PC-3 (cell line): ENCODE measurements around the gene FAN1. TPM values are rescaled to one million over a fixed set of nuclear protein-coding genes. Genes with fewer than 3 reads are reported as not detected.

Source experiments
- ATAC-seq: fragments of 200-7000 bp; cut with Tn5 transposase; 2 replicates; pipeline ENCODE4 v1.9.1; 2020; ENCODE audit warnings: mild to moderate bottlenecking, moderate library complexity
- BruUV-seq: library from RNA; stranded (reverse); fragments of 400-500 nt; replicated peaks from 2 replicates; lab custom pipeline; 2021; lab: Mats Ljungman, UMichigan
- CTCF ChIA-PET: fragments of 300-600 bp; sonication (Branson Sonifier 250); formaldehyde crosslinking; loops from one replicate; lab custom pipeline; 2022; ENCODE audit warnings: antibody characterized with exemption; lab: Charles Lee
- POLR2A ChIA-PET: fragments of 300-600 bp; sonication (Branson Sonifier 250); formaldehyde crosslinking; loops from one replicate; lab custom pipeline; 2022; ENCODE audit warnings: antibody characterized with exemption; ENCODE audit not compliant: unreplicated experiment; lab: Charles Lee
- DNase-seq: peaks from one replicate; pipeline ENCODE4 v3.0.0-alpha.2; 2015
- H2AFZ ChIP-seq: fragments of 300-600 bp; sonication (generic); 2 replicates; pipeline ENCODE4 v1.6.0; 2016; ENCODE audit warnings: antibody characterized with exemption, low read length
- H3F3A ChIP-seq: fragments of 300-600 bp; sonication (generic); one replicate; pipeline ENCODE4 v1.6.0; 2017; ENCODE audit warnings: antibody characterized with exemption, low read length, control low read depth, mild to moderate bottlenecking; ENCODE audit not compliant: unreplicated experiment
- H3K27ac ChIP-seq: fragments of 300-600 bp; sonication (generic); 2 replicates; pipeline ENCODE4 v1.5.1; 2016; ENCODE audit warnings: mild to moderate bottlenecking, low read length
- H3K27me3 ChIP-seq: fragments of 300-600 bp; sonication (generic); 2 replicates; pipeline ENCODE4 v1.6.1; 2016; ENCODE audit warnings: low read length, mixed read lengths
- H3K36me3 ChIP-seq: fragments of 300-600 bp; sonication (generic); 2 replicates; pipeline ENCODE4 v1.6.1; 2016; ENCODE audit warnings: low read depth, mixed run types, low read length, mixed read lengths
- H3K4me1 ChIP-seq: fragments of 300-600 bp; sonication (generic); 2 replicates; pipeline ENCODE4 v1.5.1; 2016; ENCODE audit warnings: low read length; ENCODE audit not compliant: insufficient read depth
- H3K4me2 ChIP-seq: fragments of 300-600 bp; sonication (generic); 2 replicates; pipeline ENCODE4 v1.6.0; 2016; ENCODE audit warnings: low read length
- H3K4me3 ChIP-seq: fragments of 300-600 bp; sonication (generic); 2 replicates; pipeline ENCODE4 v1.5.1; 2016; ENCODE audit warnings: mild to moderate bottlenecking, low read length, mixed read lengths
- H3K79me2 ChIP-seq: fragments of 300-600 bp; sonication (generic); 2 replicates; pipeline ENCODE4 v1.6.1; 2017; ENCODE audit warnings: low read length, mixed read lengths
- H3K9ac ChIP-seq: fragments of 300-600 bp; sonication (generic); 2 replicates; pipeline ENCODE4 v1.6.0; 2016; ENCODE audit warnings: mild to moderate bottlenecking, low read length
- H3K9me2 ChIP-seq: fragments of 300-600 bp; sonication (generic); replicated peaks from 2 replicates; pipeline ENCODE4 v1.6.1; 2016; ENCODE audit warnings: mixed run types, low read length, mixed read lengths
- H3K9me3 ChIP-seq: fragments of 300-600 bp; sonication (generic); 2 replicates; pipeline ENCODE4 v1.6.1; 2016; ENCODE audit warnings: low read length, mixed read lengths
- H4K20me1 ChIP-seq: fragments of 300-600 bp; sonication (generic); 2 replicates; pipeline ENCODE4 v1.6.1; 2016; ENCODE audit warnings: low read length, mixed read lengths
- CTCF ChIP-seq: fragments of 300-600 bp; sonication (generic); conservative IDR thresholded peaks from 2 replicates; pipeline ENCODE4 v1.5.1; 2017; ENCODE audit warnings: antibody characterized with exemption, low read depth, mild to moderate bottlenecking, low read length
- EZH2 ChIP-seq: fragments of 300-600 bp; sonication (generic); IDR thresholded peaks from one replicate; pipeline ENCODE4 v1.6.1; 2017; ENCODE audit warnings: antibody characterized with exemption, mild to moderate bottlenecking, low read length; ENCODE audit not compliant: unreplicated experiment
- EZH2phosphoT487 ChIP-seq: fragments of 300-600 bp; sonication (generic); IDR thresholded peaks from 2 replicates; pipeline ENCODE4 v1.6.1; 2018; ENCODE audit warnings: mild to moderate bottlenecking, antibody characterized with exemption, low read length, borderline replicate concordance
- intact Hi-C: fragments of 100-400 bp; cut with micrococcal nuclease; formaldehyde crosslinking; loops from 2 replicates; pipeline ENCODE4 v1.9.0; 2023
- total RNA-seq: library from RNA; depleted of rRNA; stranded (reverse); fragments of >200 nt; gene quantifications from 2 replicates; pipeline ENCODE4 v1.2.3, GENCODE V29; 2014

The FAN1 gene
- total RNA-seq, 1 experiment from 2014 or later = 16.4 TPM

- ATAC-seq = no peak
- no TSS peak for BruUV-seq
These were observed 16.3 kb downstream of the FAN1 start for GRCh38 chr15:30919877-30920550.

DNA sequence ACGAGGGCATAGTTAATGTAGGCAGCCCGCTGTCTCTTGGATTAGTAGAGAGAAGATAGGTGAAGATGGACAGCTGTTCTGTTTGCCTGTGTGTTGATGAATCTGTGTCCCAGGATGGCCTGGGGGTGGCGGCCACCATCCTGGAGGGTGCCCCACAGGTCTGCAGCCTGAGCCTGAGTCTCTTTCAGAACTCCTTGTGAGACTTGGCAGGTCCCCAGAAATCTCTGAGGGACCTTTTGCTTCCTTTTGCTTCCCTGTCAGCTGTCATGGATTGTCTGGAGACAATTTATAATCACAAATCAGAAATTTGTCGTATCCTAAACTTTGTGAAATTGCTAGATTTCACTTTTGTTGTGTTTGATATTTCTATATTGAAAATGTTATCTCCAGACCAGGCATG is 17.4 kb downstream of the FAN1 start:
- H3K27me3 ChIP-seq = no peaks in the 10 kb centered on the region
- no TSS peak for BruUV-seq
- no peak overlapping the region for H3K4me2 ChIP-seq
- ChIA-PET CTCF (no interaction called here), POLR2A (no interaction called here)
- H3K27ac ChIP-seq = no peak overlapping the region
- H3K9me2 ChIP-seq = no peaks in the 10 kb centered on the region
- intact Hi-C loops = no loop called here
- H2AFZ ChIP-seq = no peak overlapping the region
- no peaks in the 10 kb centered on the region for H3K9me3 ChIP-seq
- TF ChIP-seq EZH2phosphoT487 (no peak), CTCF (no peak), EZH2 (no peak)
- ATAC-seq = no peak
- H4K20me1 ChIP-seq = no peaks in the 10 kb centered on the region
- H3K4me1 ChIP-seq = peaks cover 10% of the 10 kb centered on the region
- peaks cover 49% of the 10 kb centered on the region; the same call in 1 of the 2 replicates for H3K36me3 ChIP-seq
- no peaks in the 10 kb centered on the region for H3F3A ChIP-seq
- no peak overlapping the region for H3K4me3 ChIP-seq
- no peak overlapping the region for H3K9ac ChIP-seq
- no peaks in the 10 kb centered on the region for H3K79me2 ChIP-seq
- DNase-seq = no peak

More at GRCh38 chr15:30919877-30920550, 16.3 kb downstream of the FAN1 start:
- Histone ChIP-seq H3K9me2 (no peaks in the 10 kb centered on the region), H3K4me3 (no peak overlapping the region), H3K4me1 (peaks cover 10% of the 10 kb centered on the region), H3K9ac (no peak overlapping the region), H3K79me2 (no peaks in the 10 kb centered on the region), H4K20me1 (no peaks in the 10 kb centered on the region), H3K36me3 (peaks cover 53% of the 10 kb centered on the region; the same call in 1 of the 2 replicates), H3K4me2 (no peak overlapping the region), H3F3A (no peaks in the 10 kb centered on the region), H2AFZ (no peak overlapping the region), H3K27me3 (no peaks in the 10 kb centered on the region), H3K27ac (no peak overlapping the region), H3K9me3 (no peaks in the 10 kb centered on the region)
- intact Hi-C loops = no loop called here
- ChIA-PET POLR2A (no interaction called here), CTCF (no interaction called here)
- no peak for DNase-seq
- TF ChIP-seq EZH2phosphoT487 (no peak), CTCF (no peak), EZH2 (no peak)

GRCh38 chr15:30921781-30922479 is 18.2 kb downstream of the FAN1 start:
- H3F3A ChIP-seq = no peaks in the 10 kb centered on the region
- no peak overlapping the region for H3K27ac ChIP-seq
- peaks cover 45% of the 10 kb centered on the region; the same call in 1 of the 2 replicates for H3K36me3 ChIP-seq
- H3K4me1 ChIP-seq = peaks cover 10% of the 10 kb centered on the region
- H3K4me2 ChIP-seq = no peak overlapping the region
- intact Hi-C loops = no loop called here
- no peaks in the 10 kb centered on the region for H4K20me1 ChIP-seq
- CTCF ChIA-PET = no interaction called here
- no peaks in the 10 kb centered on the region for H3K9me3 ChIP-seq
- no peaks in the 10 kb centered on the region for H3K27me3 ChIP-seq
- no peak overlapping the region for H3K9ac ChIP-seq
- POLR2A ChIA-PET = no interaction called here
- no TSS peak for BruUV-seq
- no peak overlapping the region for H2AFZ ChIP-seq
- TF ChIP-seq EZH2phosphoT487 (no peak), EZH2 (no peak), CTCF (no peak)
- no peaks in the 10 kb centered on the region for H3K79me2 ChIP-seq
- no peaks in the 10 kb centered on the region for H3K9me2 ChIP-seq
- ATAC-seq (no peak), DNase-seq (no peak)
- no peak overlapping the region for H3K4me3 ChIP-seq
